Stimulated activated CD8-positive, alpha-beta memory T cell treated with anti-CD3 and anti-CD28 coated beads, Interleukin-7, amount 100 ng/mL, for 48 hours (primary cell): ENCODE data around the gene ZBTB20.

ENCODE experiments used
- DNase-seq, 2 donors: peaks; one replicate each; pipeline ENCODE4 v3.0.0-alpha.2; 2020; ENCODE audit warnings: low read depth in 1 of 2; ENCODE audit errors: extremely low read depth in 1 of 2

ZBTB20 gene

GRCh38 chr3:114600571-114600970 is 546.5 kb downstream of the ZBTB20 start:
- no peak for DNase-seq

GRCh38 chr3:114597871-114598270 is 549.2 kb downstream of the ZBTB20 start:
- DNase-seq = no peak

- no peak for DNase-seq
Measured at GRCh38 chr3:114597012-114597411, 550.1 kb downstream of the ZBTB20 start.

GRCh38 chr3:114596147-114596546 is 550.9 kb downstream of the ZBTB20 start:
- no peak for DNase-seq

GRCh38 chr3:114595522-114596028 is 551.5 kb downstream of the ZBTB20 start:
- DNase-seq = no peak

DNA sequence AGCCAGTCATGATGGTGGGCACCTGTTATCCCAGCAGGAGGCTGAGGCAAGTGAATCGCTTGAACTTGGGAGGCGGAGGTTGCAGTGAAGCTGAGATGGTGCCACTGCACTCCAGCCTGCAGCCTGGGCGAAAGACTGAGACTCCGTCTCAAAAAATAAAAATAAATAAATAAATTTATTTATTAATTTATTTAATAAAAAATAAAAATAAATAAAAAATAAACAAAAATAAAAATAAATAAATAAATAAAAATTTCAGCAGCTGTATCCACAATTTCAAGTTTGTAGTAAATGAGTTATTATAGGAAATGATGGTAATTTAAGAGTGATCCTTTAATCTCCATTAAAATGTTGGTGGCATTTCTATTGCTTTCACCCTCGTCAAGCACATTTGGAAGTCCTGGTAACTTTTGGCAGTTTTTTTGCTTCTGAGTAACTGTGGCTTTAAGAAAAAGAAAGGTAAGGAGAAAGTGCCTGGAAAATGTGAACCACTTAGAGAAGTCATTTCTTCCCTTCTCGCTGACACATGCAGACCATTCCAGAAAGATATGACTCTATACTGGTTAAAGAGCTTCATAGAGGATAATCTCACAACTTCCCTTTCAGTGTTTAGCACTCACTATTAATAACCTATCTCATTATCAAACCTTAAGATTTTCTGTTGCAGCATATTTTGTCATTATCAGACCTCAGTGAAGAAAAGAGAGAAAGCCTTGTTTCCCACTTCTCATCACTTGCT is 556.6 kb downstream of the ZBTB20 start:
- DNase-seq = no peak

GRCh38 chr3:114587986-114588385 is 559.1 kb downstream of the ZBTB20 start:
- DNase-seq = no peak

DNA sequence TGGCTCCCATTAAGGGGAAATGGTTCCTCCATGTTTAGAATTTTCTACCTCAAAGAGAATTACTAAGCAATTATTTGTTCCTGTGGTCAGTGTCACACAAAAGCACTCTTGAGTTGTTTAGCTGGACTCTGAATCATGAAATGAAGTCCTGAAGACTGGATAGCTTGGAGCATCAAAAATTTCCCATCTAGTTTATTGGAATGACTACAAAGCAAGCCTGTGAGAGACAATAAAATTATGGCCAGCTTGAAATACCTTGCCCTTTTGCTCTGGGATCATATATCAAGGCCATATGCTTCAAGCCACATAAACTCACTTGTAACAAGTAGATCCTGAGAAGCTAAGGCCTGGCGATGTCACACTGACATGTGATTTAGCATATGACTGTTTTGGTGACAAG is 561.0 kb downstream of the ZBTB20 start:
- no peak for DNase-seq

- no peak for DNase-seq
Measured at GRCh38 chr3:114585687-114586086, 561.4 kb downstream of the ZBTB20 start.

DNA sequence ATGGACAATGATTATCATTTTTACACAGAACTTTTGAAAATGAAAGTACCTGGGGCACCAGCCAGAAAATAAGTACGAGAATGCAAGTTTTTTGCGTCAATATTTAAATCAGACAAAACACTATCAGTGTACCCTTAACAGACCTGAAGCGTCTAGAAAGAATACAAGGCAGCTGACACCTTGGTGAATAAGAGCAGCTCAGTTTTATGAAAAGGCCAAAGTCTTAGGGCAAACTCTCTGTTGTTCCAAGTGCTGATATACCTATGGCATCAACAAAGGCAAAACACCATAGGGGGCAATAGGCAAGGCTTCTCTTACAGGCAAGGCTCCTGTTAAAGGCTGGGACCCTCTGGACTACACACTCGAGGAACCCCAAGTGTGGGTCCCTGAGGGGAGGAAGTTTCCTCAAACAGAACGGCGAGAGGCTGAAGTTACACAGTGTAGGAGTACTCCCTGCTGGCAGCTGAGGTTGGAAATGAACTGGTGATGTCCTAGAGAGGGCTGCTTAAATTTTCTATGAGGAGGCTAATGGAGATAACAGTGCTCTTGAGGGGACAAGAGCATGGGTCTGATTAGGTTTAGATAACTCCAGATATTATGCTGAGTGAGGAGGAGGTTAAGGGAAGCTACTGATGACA is 562.2 kb downstream of the ZBTB20 start:
- DNase-seq = no peak

DNA sequence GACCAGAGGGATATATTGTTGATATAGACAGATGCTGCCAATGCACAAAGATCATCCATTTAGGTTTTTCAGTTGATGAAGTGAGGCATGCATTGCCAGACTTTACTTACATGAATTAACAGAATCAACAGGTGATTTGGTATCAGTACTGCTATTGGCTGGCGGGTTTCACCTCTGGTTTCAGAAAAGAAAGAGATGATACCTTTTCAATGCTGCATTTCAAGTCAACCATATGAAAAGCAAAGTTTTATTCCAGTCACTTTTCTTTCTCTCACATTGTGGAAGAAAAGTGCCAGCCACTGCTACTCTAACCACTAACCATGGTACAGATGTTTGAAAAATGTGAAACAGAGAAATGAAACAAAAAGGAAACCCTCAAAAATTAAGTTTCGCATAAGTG is 564.2 kb downstream of the ZBTB20 start:
- no peak for DNase-seq

- DNase-seq = no peak
Measured at GRCh38 chr3:114572364-114573062, 574.6 kb downstream of the ZBTB20 start.

- no peak for DNase-seq
Measured at GRCh38 chr3:114571363-114571762, 575.7 kb downstream of the ZBTB20 start.

DNA sequence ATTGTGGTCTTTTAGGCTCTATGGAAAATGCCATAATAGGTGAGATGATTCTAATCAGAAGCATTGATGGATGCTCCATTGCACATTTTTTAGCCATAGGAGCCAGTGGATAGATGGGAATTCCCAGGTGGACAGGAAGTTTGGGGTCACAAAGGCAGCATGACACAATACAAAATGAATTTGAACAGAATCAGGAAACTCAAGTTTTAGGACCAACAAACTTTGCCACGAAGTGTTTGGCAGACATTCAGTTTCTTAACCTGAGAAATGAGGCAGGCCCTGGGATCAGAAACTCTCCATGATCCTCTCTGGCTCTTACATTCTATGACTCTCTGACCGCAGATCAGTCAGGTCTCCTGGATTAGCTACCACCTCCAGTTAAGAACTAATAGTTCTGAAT is 577.9 kb downstream of the ZBTB20 start:
- no peak for DNase-seq

GRCh38 chr3:114567771-114568170 is 579.3 kb downstream of the ZBTB20 start:
- no peak for DNase-seq

GRCh38 chr3:114566767-114567166 is 580.3 kb downstream of the ZBTB20 start:
- no peak for DNase-seq

- DNase-seq = no peak
Measured at GRCh38 chr3:114566162-114566755, 580.8 kb downstream of the ZBTB20 start.

DNA sequence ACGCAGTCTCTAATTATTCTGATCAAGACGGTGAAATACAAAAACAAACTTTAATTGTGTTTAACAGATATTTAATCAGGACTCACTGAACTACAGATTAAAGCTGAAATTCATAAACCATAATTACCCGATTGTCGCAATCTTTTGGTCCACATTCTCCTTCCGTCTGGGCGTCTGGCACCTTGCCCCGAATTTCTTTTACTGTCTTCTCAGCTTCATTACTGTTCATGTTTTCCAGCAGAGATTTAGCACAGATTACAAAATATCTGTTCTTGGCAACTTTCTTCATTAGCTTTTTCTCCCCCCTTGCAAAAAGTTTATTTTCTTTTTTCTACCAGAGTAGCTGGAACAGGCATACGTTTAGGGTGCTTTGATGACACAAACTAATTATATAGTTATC is 581.9 kb downstream of the ZBTB20 start:
- DNase-seq = no peak

DNA sequence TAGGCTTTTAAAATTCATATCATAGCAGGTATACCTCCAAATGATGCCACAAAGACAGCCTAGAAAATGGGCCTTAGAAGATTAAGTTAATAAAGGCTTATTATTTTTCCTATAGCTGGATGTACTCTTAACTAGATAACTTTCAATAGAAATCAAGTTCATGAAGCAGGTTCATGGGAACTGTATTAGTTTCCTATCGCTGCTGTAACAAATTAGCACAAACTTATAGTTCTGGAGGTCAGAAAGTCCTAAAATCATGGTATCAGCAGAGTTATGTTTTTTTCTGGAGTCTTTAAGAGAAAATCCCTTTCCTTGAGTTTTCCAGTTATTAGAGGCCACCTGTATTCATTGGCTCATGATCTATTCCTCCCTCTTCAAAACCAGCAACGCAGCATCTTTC is 583.4 kb downstream of the ZBTB20 start:
- DNase-seq = no peak

DNA sequence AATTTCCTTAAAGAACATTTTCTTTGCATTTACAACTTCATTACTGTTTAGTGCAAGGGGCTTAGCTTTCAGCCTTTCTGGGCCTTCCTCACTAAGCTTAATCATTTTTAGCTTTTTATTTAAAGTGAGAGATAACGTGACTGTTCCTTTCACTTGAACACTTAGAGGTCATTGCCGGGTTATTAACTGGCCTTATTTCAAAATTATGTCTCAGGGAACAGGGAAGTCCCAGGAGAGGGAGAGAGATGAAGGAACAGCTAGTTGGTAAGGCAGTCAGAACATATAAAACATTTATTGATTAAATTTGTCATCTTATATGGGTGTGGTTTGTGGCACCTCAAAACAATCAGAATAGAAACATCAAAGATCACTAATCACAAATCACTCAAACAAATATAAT is 584.5 kb downstream of the ZBTB20 start:
- no peak for DNase-seq

GRCh38 chr3:114558271-114558670 is 588.8 kb downstream of the ZBTB20 start:
- DNase-seq = no peak
